ENCODE data around the gene TMEM132C.

The TMEM132C gene

DNA sequence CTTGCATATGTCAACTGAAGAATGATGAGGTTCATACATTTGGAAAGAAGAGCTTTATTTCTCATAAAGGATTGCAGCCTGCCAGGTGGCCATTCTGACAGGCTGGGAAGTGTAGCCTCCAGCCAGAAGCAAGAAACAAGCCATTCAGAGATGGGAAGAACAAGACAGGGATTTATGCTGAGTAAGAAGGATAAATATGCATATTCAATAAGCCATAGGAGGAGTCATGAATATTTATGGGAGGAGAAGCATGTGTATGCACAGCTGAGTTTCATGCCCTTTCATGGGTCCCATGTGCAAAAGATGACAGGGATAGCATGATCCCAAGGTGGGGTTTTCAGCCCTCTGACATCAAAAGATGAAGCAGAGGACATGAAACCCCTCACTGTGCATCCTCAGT lies 269.8 kb downstream of the TMEM132C start:
- TF ChIP-seq SIN3A (IDR thresholded peaks at IDR 0.05; ENCODE audit: borderline replicate concordance, insufficient read depth, low read length) = no peak
- TF ChIP-seq FOXP2 (optimal IDR thresholded peaks at IDR 0.05; ENCODE audit: borderline replicate concordance, extremely low read depth, extremely low read length, insufficient read depth) = no peak
- TF ChIP-seq, protein P1, sequence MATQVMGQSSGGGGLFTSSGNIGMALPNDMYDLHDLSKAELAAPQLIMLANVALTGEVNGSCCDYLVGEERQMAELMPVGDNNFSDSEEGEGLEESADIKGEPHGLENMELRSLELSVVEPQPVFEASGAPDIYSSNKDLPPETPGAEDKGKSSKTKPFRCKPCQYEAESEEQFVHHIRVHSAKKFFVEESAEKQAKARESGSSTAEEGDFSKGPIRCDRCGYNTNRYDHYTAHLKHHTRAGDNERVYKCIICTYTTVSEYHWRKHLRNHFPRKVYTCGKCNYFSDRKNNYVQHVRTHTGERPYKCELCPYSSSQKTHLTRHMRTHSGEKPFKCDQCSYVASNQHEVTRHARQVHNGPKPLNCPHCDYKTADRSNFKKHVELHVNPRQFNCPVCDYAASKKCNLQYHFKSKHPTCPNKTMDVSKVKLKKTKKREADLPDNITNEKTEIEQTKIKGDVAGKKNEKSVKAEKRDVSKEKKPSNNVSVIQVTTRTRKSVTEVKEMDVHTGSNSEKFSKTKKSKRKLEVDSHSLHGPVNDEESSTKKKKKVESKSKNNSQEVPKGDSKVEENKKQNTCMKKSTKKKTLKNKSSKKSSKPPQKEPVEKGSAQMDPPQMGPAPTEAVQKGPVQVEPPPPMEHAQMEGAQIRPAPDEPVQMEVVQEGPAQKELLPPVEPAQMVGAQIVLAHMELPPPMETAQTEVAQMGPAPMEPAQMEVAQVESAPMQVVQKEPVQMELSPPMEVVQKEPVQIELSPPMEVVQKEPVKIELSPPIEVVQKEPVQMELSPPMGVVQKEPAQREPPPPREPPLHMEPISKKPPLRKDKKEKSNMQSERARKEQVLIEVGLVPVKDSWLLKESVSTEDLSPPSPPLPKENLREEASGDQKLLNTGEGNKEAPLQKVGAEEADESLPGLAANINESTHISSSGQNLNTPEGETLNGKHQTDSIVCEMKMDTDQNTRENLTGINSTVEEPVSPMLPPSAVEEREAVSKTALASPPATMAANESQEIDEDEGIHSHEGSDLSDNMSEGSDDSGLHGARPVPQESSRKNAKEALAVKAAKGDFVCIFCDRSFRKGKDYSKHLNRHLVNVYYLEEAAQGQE (IDR thresholded peaks at IDR 0.05; ENCODE audit: insufficient read depth in 1 of 2, low read depth in 2 of 2, low read length in 2 of 2) = no peak
- no peak for TF ChIP-seq TAF1 (IDR thresholded peaks at IDR 0.05; ENCODE audit: borderline replicate concordance, insufficient read depth, low read length)
- no peak for TF ChIP-seq POLR2AphosphoS5 (IDR thresholded peaks at IDR 0.05; ENCODE audit: low read depth, low read length)

DNA sequence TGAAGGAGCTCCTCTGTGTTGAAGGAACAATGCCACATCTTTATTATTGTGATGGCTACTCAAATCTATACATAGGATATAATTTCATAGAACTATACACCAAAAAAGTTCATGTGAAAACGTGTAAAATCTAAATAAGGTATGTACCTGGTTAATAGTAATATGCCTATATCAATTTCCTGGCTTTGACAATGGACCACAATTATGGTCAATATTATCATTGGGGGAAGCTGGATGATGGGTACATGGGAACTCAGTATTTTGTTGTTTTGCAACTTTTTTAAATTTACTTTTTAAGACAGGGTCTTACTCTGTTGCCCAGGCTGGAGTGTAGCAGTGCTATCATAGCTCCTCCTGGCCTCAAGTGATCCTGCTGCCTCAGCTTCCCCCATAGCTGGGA lies 270.7 kb downstream of the TMEM132C start:
- TF ChIP-seq TAF1 (IDR thresholded peaks at IDR 0.05; ENCODE audit: borderline replicate concordance, insufficient read depth, low read length) = no peak
- TF ChIP-seq SIN3A (IDR thresholded peaks at IDR 0.05; ENCODE audit: borderline replicate concordance, insufficient read depth, low read length) = no peak
- TF ChIP-seq FOXP2 (optimal IDR thresholded peaks at IDR 0.05; ENCODE audit: borderline replicate concordance, extremely low read depth, extremely low read length, insufficient read depth) = no peak
- TF ChIP-seq POLR2AphosphoS5 (IDR thresholded peaks at IDR 0.05; ENCODE audit: low read depth, low read length) = no peak
- TF ChIP-seq, protein P1 (IDR thresholded peaks at IDR 0.05; ENCODE audit: insufficient read depth in 1 of 2, low read depth in 2 of 2, low read length in 2 of 2) = no peak

DNA sequence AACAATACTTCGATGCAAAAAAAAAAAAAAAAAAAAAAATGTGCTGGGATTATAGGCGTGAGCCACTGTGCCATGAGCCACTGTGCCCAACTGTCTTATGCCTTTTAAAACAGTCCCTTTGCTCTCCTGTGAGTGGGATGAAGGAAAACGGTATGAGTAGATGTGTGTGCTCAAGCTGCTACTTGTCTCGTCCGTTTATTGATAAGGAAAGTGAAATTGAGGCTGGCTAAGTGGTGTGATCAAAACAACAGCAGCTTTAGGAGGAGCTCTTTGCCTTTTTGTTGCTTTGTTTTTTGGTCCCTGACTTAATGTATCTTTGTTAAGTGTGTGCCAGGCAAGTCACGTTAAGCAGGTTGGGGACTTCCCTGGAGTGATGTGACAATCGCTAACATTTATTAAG lies 275.9 kb downstream of the TMEM132C start:
- TF ChIP-seq, protein P1 (IDR thresholded peaks at IDR 0.05; ENCODE audit: insufficient read depth in 1 of 2, low read depth in 2 of 2, low read length in 2 of 2) = no peak
- TF ChIP-seq FOXP2 (optimal IDR thresholded peaks at IDR 0.05; ENCODE audit: borderline replicate concordance, extremely low read depth, extremely low read length, insufficient read depth) (no peak), TAF1 (IDR thresholded peaks at IDR 0.05; ENCODE audit: borderline replicate concordance, insufficient read depth, low read length) (no peak), SIN3A (IDR thresholded peaks at IDR 0.05; ENCODE audit: borderline replicate concordance, insufficient read depth, low read length) (no peak), POLR2AphosphoS5 (IDR thresholded peaks at IDR 0.05; ENCODE audit: low read depth, low read length) (no peak)

DNA sequence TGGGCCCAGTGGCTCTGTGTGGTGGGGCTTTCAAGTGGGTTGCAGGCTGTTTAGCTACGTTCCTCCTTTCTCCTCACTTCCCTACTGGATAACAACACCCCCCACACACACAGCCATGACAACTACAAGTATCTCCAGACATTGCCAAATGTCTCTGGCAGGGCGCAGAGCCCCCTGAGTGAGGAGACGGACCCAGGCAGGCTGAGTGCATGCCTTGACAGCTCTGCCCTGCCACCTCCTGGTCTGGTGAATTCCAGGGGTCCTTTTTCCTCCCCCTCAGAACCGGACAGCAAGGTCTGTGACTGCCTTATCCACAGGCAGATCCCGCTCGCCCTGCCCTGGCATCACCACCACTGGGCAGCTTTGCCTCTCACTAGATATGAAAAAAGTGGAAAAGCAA lies 276.5 kb downstream of the TMEM132C start:
- no peak for TF ChIP-seq FOXP2 (optimal IDR thresholded peaks at IDR 0.05; ENCODE audit: borderline replicate concordance, extremely low read depth, extremely low read length, insufficient read depth)
- no peak for TF ChIP-seq SIN3A (IDR thresholded peaks at IDR 0.05; ENCODE audit: borderline replicate concordance, insufficient read depth, low read length)
- TF ChIP-seq POLR2AphosphoS5 (IDR thresholded peaks at IDR 0.05; ENCODE audit: low read depth, low read length) = no peak
- TF ChIP-seq TAF1 (IDR thresholded peaks at IDR 0.05; ENCODE audit: borderline replicate concordance, insufficient read depth, low read length) = no peak
- TF ChIP-seq, protein P1 (IDR thresholded peaks at IDR 0.05; ENCODE audit: insufficient read depth in 1 of 2, low read depth in 2 of 2, low read length in 2 of 2) = no peak

DNA sequence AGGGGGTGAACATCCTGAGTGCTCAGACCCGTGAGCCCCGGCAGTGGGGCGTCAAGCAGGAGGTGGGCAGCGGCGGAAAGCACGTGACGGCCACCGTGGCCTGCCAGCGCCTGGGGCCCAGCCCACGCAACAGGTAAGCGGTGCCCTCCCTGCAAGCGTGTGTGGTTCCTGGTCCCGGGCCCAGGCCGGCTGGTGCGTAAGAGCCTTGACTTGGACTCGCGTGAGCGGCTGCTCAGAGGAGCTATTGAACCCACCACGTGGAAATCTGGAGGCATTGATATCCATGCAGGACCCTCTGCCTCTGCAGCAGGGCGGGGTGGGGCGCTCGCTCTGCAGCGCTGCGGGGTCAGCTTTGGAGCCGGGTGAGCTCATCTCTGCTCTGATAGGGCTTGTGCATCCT lies 277.0 kb downstream of the TMEM132C start:
- TF ChIP-seq POLR2AphosphoS5 (IDR thresholded peaks at IDR 0.05; ENCODE audit: low read depth, low read length) (no peak), FOXP2 (optimal IDR thresholded peaks at IDR 0.05; ENCODE audit: borderline replicate concordance, extremely low read depth, extremely low read length, insufficient read depth) (no peak), SIN3A (IDR thresholded peaks at IDR 0.05; ENCODE audit: borderline replicate concordance, insufficient read depth, low read length) (no peak), TAF1 (IDR thresholded peaks at IDR 0.05; ENCODE audit: borderline replicate concordance, insufficient read depth, low read length) (no peak)
- TF ChIP-seq, protein P1 (IDR thresholded peaks at IDR 0.05; ENCODE audit: insufficient read depth in 1 of 2, low read depth in 2 of 2, low read length in 2 of 2) = no peak
